HG03025 (cell line): ENCODE data around the gene SETBP1.

Experiments used
- ATAC-seq: cut with Tn5 transposase; IDR thresholded peaks from one replicate; pipeline ENCODE4 v1.9.1; 2021; ENCODE audit warnings: mild to moderate bottlenecking, moderate library complexity; ENCODE audit not compliant: unreplicated experiment, low FRiP score

The SETBP1 gene

GRCh38 chr18:44836263-44836662, 155.6 kb downstream of the SETBP1 start:
- ATAC-seq: no peak

- no peak for ATAC-seq
Measured at GRCh38 chr18:44837482-44838180, 156.9 kb downstream of the SETBP1 start.

- ATAC-seq: peak; percentile 96
Measured at GRCh38 chr18:44838971-44839666, 158.4 kb downstream of the SETBP1 start.

- ATAC-seq: no peak
Measured at GRCh38 chr18:44840058-44840790, 159.5 kb downstream of the SETBP1 start.

GRCh38 chr18:44841221-44841620, 160.5 kb downstream of the SETBP1 start:
- no peak for ATAC-seq

GRCh38 chr18:44841752-44842587, 161.3 kb downstream of the SETBP1 start:
- ATAC-seq: no peak

- ATAC-seq: no peak
Measured at GRCh38 chr18:44842588-44843412, 162.1 kb downstream of the SETBP1 start.

- ATAC-seq: no peak
Measured at GRCh38 chr18:44844486-44844885, 163.8 kb downstream of the SETBP1 start.

- no peak for ATAC-seq
Measured at GRCh38 chr18:44846450-44846849, 165.8 kb downstream of the SETBP1 start.

- no peak for ATAC-seq
Measured at GRCh38 chr18:44848644-44849335, 168.1 kb downstream of the SETBP1 start.

- ATAC-seq: no peak
Measured at GRCh38 chr18:44849361-44849760, 168.7 kb downstream of the SETBP1 start.

- ATAC-seq: no peak
Measured at GRCh38 chr18:44850001-44850400, 169.3 kb downstream of the SETBP1 start.

GRCh38 chr18:44851856-44852621, 171.4 kb downstream of the SETBP1 start:
- ATAC-seq: no peak

GRCh38 chr18:44852818-44853217, 172.1 kb downstream of the SETBP1 start:
- no peak for ATAC-seq

GRCh38 chr18:44853430-44853829, 172.7 kb downstream of the SETBP1 start:
- ATAC-seq: no peak

- no peak for ATAC-seq
Measured at GRCh38 chr18:44855681-44856080, 175.0 kb downstream of the SETBP1 start.

- no peak for ATAC-seq
Measured at GRCh38 chr18:44856157-44856556, 175.5 kb downstream of the SETBP1 start.

- no peak for ATAC-seq
Measured at GRCh38 chr18:44857081-44857480, 176.4 kb downstream of the SETBP1 start.
